Activated T-helper 1 cell treated with anti-CD3 and anti-CD28 coated beads, Interleukin-2, amount 50 U/mL, for 16 hours (primary cell): ENCODE data around the gene AK2.
"Not testable (repeated sequence)": the region's sequence is repeated elsewhere in the genome, so short reads cannot be mapped to it uniquely, and the experiment has no call there.

Experiments
- DNase-seq, 2 donors: peaks; one replicate each; pipeline ENCODE4 v3.0.0-alpha.2; 2020; ENCODE audit warnings: low read depth in 1 of 2, low spot score in 1 of 2

Gene AK2

GRCh38 chr1:33055210-33056008, 18.7 kb upstream of the AK2 start:
- DNase-seq: no peak

GRCh38 chr1:33050221-33051076, 13.8 kb upstream of the AK2 start:
- no peak for DNase-seq

- DNase-seq: no peak
Measured at GRCh38 chr1:33049371-33049770, 12.7 kb upstream of the AK2 start.

- no peak for DNase-seq
Measured at GRCh38 chr1:33048426-33048825, 11.7 kb upstream of the AK2 start.

- DNase-seq: no peak
Measured at GRCh38 chr1:33047839-33048305, 11.2 kb upstream of the AK2 start.

GRCh38 chr1:33047290-33047689, 10.6 kb upstream of the AK2 start:
- no peak for DNase-seq

- DNase-seq: not testable (repeated sequence)
Measured at GRCh38 chr1:33046234-33046633, 9.6 kb upstream of the AK2 start.

DNA sequence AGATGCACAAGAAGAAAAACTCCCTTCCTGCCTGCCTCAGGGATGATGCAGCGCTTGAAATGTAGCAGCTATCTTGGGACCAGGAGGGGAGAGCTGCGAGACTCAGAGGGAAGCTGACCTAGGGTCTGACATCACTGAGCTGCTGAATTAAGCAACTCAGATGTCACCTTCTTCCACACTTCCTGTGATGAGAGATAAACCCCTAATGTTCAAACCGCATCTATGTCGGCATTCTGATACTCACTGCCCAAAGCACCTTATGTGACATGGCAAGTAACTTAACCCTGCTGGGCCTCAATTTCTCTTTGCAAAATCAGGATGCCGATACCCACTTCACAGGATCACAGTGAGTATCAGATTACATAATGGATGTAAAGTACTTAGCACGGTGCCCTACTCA, 9.1 kb upstream of the AK2 start:
- DNase-seq: no peak

- DNase-seq: no peak
Measured at GRCh38 chr1:33045246-33045645, 8.6 kb upstream of the AK2 start.

DNA sequence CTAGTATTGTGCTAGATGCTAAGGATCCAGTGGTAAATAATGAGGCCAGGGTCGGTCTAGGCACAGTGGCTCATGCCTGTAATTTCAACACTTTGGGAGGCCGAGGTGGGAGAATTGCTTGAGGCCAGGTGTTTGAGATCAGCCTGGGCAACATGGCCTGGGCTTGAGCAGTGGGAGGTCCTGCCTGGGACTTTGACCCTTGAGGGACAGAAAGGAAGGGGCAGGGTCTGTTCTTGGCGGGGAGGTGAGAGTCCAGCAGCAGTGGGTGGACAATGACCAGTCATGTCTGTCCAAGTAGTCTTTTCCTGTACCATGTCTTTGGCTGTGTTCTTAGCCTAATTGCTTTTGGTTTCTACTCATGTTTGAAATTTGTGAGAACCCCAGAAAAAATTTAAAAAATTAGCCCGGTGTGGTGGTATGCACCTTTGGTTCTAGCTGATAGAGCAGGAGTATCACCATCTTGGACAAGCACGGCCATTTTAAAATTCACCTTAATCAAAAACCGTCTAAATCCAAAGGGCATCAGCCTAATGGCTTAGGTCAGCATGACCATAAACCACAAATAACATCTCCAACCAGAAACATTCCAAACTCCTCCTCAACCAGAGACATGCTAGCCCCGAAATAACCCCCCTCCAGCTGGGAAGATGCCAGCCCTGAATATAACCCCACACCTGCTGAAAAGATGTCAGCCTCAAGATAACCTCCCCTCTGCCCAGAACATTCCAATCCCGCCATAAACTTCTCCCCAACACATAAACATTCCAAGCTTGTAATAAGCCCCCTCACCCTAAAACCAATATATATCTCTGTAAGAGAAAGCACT, 6.8 kb upstream of the AK2 start:
- no peak for DNase-seq

GRCh38 chr1:33042831-33043230, 6.1 kb upstream of the AK2 start:
- no peak for DNase-seq

- no peak for DNase-seq
Measured at GRCh38 chr1:33041026-33041425, 4.3 kb upstream of the AK2 start.

- no peak for DNase-seq
Measured at GRCh38 chr1:33039840-33040239, 3.2 kb upstream of the AK2 start.

GRCh38 chr1:33036051-33036525, 595 bp downstream of the AK2 start:
- DNase-seq: no peak

- DNase-seq: no peak
Measured at GRCh38 chr1:33032126-33032869, 4.4 kb downstream of the AK2 start.

DNA sequence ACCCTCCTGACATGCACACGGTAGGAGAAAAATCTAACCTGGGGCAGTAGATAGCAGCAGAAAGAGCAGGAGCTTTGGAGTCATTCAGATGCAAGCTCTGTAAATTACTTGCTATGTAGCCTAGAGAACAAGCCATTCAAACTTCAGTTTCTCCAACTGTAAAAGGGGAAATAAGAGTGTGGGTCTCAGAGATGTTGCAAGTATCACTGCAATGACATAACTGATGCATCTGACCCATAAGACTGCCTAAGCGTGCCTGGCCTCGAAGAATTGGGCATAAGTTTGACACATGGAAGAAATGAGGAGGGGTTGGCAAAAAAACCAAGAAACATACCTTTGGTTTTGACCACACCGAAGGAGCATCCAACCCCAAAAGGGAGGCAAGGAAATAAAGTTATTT, 5.2 kb downstream of the AK2 start:
- no peak for DNase-seq

DNA sequence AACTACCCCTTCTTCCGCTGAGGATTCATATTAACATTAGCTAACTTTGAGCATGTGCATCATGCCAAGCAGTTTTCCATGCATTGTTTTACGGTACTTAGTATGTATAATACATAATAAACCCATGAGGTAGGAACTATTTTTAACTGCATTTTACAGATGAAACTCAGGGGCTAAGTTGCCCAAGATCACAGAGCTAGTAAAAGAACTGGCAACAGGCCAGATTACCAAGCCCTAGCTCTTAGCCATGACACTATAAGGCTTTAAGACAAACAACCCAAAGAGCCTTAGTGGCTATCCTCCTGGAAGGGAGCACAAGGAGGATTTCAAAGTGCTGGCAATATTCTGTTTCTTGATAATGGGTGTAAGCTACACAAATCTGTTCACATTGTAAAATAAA, 6.1 kb downstream of the AK2 start:
- no peak for DNase-seq

DNA sequence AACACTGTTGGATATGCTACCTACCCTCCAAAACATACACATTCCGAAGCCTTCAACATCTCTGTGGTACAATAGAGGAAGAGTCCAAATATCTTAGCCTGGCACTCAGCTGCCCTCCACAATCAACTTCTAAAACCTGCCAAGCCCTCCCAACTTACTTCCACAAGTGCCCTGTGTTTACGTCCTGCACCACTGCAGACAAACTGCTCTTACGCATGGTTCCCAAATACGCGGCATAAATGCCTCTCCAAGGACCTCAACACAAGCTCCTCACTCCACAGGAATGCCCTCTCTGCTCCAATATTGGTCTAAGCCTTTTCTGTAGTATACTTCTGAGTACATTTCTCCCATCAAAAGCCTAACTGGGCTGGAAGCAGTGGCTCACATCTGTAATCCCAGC, 6.8 kb downstream of the AK2 start:
- DNase-seq: no peak

DNA sequence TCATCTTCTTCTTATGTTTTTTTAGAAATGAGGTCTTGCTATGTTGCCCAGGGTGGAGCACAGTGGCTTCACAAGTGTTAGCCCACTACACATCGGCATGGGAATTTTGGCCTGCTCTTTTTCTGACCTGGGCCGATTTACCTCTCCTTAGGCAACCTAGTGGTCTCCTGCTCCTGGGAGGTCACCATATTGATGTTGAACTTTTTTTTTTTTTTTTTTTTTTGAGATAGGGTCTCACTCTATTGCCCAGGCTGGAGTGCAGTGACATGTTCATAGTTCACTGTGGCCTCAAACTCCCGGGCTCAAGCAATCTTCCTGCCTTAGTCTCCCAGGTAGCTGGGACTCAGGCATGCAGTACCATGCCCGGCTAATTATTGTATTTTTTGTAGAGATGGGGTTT, 7.5 kb downstream of the AK2 start:
- no peak for DNase-seq

DNA sequence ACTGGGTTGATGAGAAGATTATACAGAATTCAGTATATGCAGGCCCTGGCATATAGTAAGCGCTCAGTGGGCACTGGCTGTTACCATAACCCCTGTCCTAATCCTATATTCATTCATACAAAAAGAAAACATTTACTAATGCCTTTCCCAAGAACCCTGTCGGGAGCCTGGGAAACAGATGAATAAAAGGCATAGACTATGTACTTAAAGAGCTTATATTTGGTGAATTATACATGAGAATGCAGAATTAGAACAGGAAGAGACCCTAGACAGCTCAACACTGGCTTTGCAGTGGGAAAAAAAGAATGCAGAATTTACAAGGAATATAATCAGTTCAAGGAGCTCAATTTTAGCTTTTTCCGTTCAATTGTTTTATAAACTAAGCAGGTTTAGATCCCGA, 10.9 kb downstream of the AK2 start:
- no peak for DNase-seq

- DNase-seq: no peak
Measured at GRCh38 chr1:33025180-33025569, 11.5 kb downstream of the AK2 start.
